ENCODE data around the gene NWD2.

Gene NWD2

GRCh38 chr4:37258221-37258620 is 13.7 kb downstream of the NWD2 start:
- Histone ChIP-seq H2AFZ (ENCODE audit: low read depth, low read length) (no peak overlapping the region), H3K27ac (ENCODE audit: low read length) (no peak overlapping the region), H3K9ac (ENCODE audit: low read depth, low read length) (no peak overlapping the region), H3K36me3 (ENCODE audit: insufficient read depth, low read length) (no peaks in the 10 kb centered on the region), H3K4me2 (ENCODE audit: insufficient read depth, low read length) (no peak overlapping the region), H3K4me3 (ENCODE audit: low read depth in 1 of 2, low read length in 2 of 2) (no peak overlapping the region), H3K9me3 (ENCODE audit: insufficient read depth, low read length, severe bottlenecking) (no peaks in the 10 kb centered on the region), H4K20me1 (ENCODE audit: insufficient read depth, low read length) (no peaks in the 10 kb centered on the region), H3K27me3 (ENCODE audit: insufficient read depth, low read length, poor library complexity) (peaks cover 2% of the 10 kb centered on the region), H3K79me2 (ENCODE audit: insufficient read depth, low read length) (no peaks in the 10 kb centered on the region), H3K4me1 (ENCODE audit: insufficient read depth, low read length) (no peaks in the 10 kb centered on the region)
- TF ChIP-seq EZH2 (IDR thresholded peaks at IDR 0.05; ENCODE audit: borderline replicate concordance, low read depth, low read length, severe bottlenecking), result no peak
- TF ChIP-seq CTCF (IDR thresholded peaks at IDR 0.05; ENCODE audit: borderline replicate concordance, extremely low read depth, low read length, poor library complexity, severe bottlenecking), result no peak
- no peak for ATAC-seq (ENCODE audit: insufficient read depth, low read depth)
- no peak for DNase-seq

DNA sequence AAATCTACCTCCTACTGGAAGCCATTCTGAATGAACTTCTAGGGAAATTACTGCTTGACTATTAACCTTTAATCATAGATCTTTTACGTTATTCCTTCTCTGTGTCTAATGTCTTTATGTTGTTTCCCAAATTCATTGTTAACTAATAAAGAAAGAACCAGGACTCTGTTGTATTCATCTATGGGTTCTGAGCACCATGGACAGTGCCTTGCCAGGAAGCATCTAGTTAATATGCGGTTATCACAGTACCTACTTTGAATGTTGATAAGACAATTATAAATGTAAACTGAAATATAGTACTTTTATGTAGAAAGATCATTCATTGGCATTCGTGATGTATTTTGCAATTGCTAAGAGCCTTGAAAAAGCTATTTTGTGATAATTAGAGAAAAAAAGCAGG is 23.8 kb downstream of the NWD2 start:
- ATAC-seq (ENCODE audit: insufficient read depth, low read depth) (no peak), DNase-seq (no peak)
- Histone ChIP-seq H3K9ac (ENCODE audit: low read depth, low read length) (no peak overlapping the region), H4K20me1 (ENCODE audit: insufficient read depth, low read length) (no peaks in the 10 kb centered on the region), H3K27me3 (ENCODE audit: insufficient read depth, low read length, poor library complexity) (no peaks in the 10 kb centered on the region), H3K27ac (ENCODE audit: low read length) (no peak overlapping the region), H3K79me2 (ENCODE audit: insufficient read depth, low read length) (no peaks in the 10 kb centered on the region), H2AFZ (ENCODE audit: low read depth, low read length) (no peak overlapping the region), H3K4me3 (ENCODE audit: low read depth in 1 of 2, low read length in 2 of 2) (no peak overlapping the region), H3K9me3 (ENCODE audit: insufficient read depth, low read length, severe bottlenecking) (no peaks in the 10 kb centered on the region), H3K4me2 (ENCODE audit: insufficient read depth, low read length) (no peak overlapping the region), H3K36me3 (ENCODE audit: insufficient read depth, low read length) (no peaks in the 10 kb centered on the region), H3K4me1 (ENCODE audit: insufficient read depth, low read length) (no peaks in the 10 kb centered on the region)
- TF ChIP-seq EZH2 (IDR thresholded peaks at IDR 0.05; ENCODE audit: borderline replicate concordance, low read depth, low read length, severe bottlenecking), result no peak
- no peak for TF ChIP-seq CTCF (IDR thresholded peaks at IDR 0.05; ENCODE audit: borderline replicate concordance, extremely low read depth, low read length, poor library complexity, severe bottlenecking)

- no peak for DNase-seq
- Histone ChIP-seq H3K9ac (ENCODE audit: low read depth, low read length) (no peak overlapping the region), H4K20me1 (ENCODE audit: insufficient read depth, low read length) (no peaks in the 10 kb centered on the region), H3K4me2 (ENCODE audit: insufficient read depth, low read length) (no peak overlapping the region), H3K9me3 (ENCODE audit: insufficient read depth, low read length, severe bottlenecking) (no peaks in the 10 kb centered on the region), H3K4me3 (ENCODE audit: low read depth in 1 of 2, low read length in 2 of 2) (no peak overlapping the region), H3K27me3 (ENCODE audit: insufficient read depth, low read length, poor library complexity) (no peaks in the 10 kb centered on the region), H3K4me1 (ENCODE audit: insufficient read depth, low read length) (no peaks in the 10 kb centered on the region), H2AFZ (ENCODE audit: low read depth, low read length) (no peak overlapping the region), H3K79me2 (ENCODE audit: insufficient read depth, low read length) (no peaks in the 10 kb centered on the region), H3K27ac (ENCODE audit: low read length) (no peak overlapping the region), H3K36me3 (ENCODE audit: insufficient read depth, low read length) (no peaks in the 10 kb centered on the region)
- no peak for ATAC-seq (ENCODE audit: insufficient read depth, low read depth)
- TF ChIP-seq CTCF (IDR thresholded peaks at IDR 0.05; ENCODE audit: borderline replicate concordance, extremely low read depth, low read length, poor library complexity, severe bottlenecking) (no peak), EZH2 (IDR thresholded peaks at IDR 0.05; ENCODE audit: borderline replicate concordance, low read depth, low read length, severe bottlenecking) (no peak)
These were observed 34.6 kb downstream of the NWD2 start for GRCh38 chr4:37279121-37279520.
